ENCODE results near the gene SMKR1.

GRCh38 chr7:129456421-129456820 lies 45.9 kb upstream of the SMKR1 start:
- no peak for TF ChIP-seq POLR2A (IDR thresholded peaks at IDR 0.05)
- TF ChIP-seq CTCF (IDR thresholded peaks at IDR 0.05) = no peak

All from body of pancreas (tissue), 4 donors.